K562 (cell line): ENCODE data around the gene CENPN. TPM values are rescaled to one million over a fixed set of nuclear protein-coding genes. Genes with fewer than 3 reads are reported as not detected.

Experiments used
- BCOR ChIP-seq: fragments of 450-650 bp; IDR thresholded peaks from 2 replicates; pipeline ENCODE4 v1.6.1; 2016
- CBX1 ChIP-seq: sonication (generic); IDR thresholded peaks from 2 replicates; pipeline ENCODE4 v1.6.1; 2016; ENCODE audit warnings: antibody characterized with exemption, low read depth, mild to moderate bottlenecking
- FIP1L1 ChIP-seq: fragments of 200-400 bp; formaldehyde crosslinking; IDR thresholded peaks from 2 replicates; pipeline ENCODE4 v1.6.1; 2018; ENCODE audit warnings: mild to moderate bottlenecking, low read depth, low read length; ENCODE audit not compliant: poor library complexity, severe bottlenecking
- FOXM1 ChIP-seq, 2 experiments: fragments of 450-650 bp in 1 of 2; sonication (generic) in 1 of 2; formaldehyde crosslinking in 1 of 2; IDR thresholded peaks; 2 replicates each; pipeline versions ENCODE4 v1.6.1 to v1.9.0; 2017 to 2022; ENCODE audit warnings: low read depth in 2 of 2, mild to moderate bottlenecking in 2 of 2, missing genetic modification reagents in 1 of 2, moderate library complexity in 1 of 2
- HDAC1 ChIP-seq, 2 experiments: fragments of 450-650 bp; IDR thresholded peaks; 2 replicates each; pipeline ENCODE4 v1.6.1; 2016 to 2017; ENCODE audit warnings: inconsistent platforms in 1 of 2, mild to moderate bottlenecking in 1 of 2, moderate library complexity in 1 of 2
- ILK ChIP-seq: fragments of 450-650 bp; IDR thresholded peaks from 2 replicates; pipeline ENCODE4 v1.6.1; 2016; ENCODE audit warnings: missing genetic modification characterization, low read depth, mild to moderate bottlenecking, missing compliant biosample characterization, moderate library complexity, borderline replicate concordance
- MAFK ChIP-seq: IDR thresholded peaks from 2 replicates; pipeline ENCODE4 v1.6.1; 2011; ENCODE audit warnings: low read length, improper control_type of control experiment
- NCOA4 ChIP-seq: fragments of 450-650 bp; IDR thresholded peaks from 2 replicates; pipeline ENCODE4 v1.6.1; 2018; ENCODE audit warnings: mild to moderate bottlenecking; ENCODE audit not compliant: partially characterized antibody
- NONO ChIP-seq, 2 experiments: fragments of 200-400 bp in 1 of 2; fragments of 450-650 bp in 1 of 2; formaldehyde crosslinking in 1 of 2; IDR thresholded peaks; 2 replicates each; pipeline ENCODE4 v1.6.1; 2017; ENCODE audit warnings: low read depth in 2 of 2, mild to moderate bottlenecking in 2 of 2, moderate library complexity in 2 of 2, low read length in 1 of 2
- SMAD1 ChIP-seq: fragments of 150-350 bp; IDR thresholded peaks from 2 replicates; pipeline ENCODE4 v1.6.1; 2014; ENCODE audit warnings: low read length, low read depth; ENCODE audit not compliant: partially characterized antibody
- SREBF2 ChIP-seq: sonication (generic); formaldehyde crosslinking; IDR thresholded peaks from 2 replicates; pipeline ENCODE4 v1.4.0; 2020; ENCODE audit warnings: mild to moderate bottlenecking, missing genetic modification reagents
- TAL1 ChIP-seq: fragments of 450-650 bp; IDR thresholded peaks from 2 replicates; pipeline ENCODE4 v1.6.1; 2016; ENCODE audit warnings: mild to moderate bottlenecking
- TCFL5 ChIP-seq: fragments of 250-450 bp; sonication (Bioruptor Pico); conservative IDR thresholded peaks from 2 replicates; pipeline ENCODE4 v1.6.1; 2021; ENCODE audit warnings: mild to moderate bottlenecking, moderate library complexity, matching md5 sums
- ZNF436 ChIP-seq: fragments of 250-450, 450-650 bp; sonication (Bioruptor Pico); formaldehyde crosslinking; IDR thresholded peaks from 2 replicates; pipeline ENCODE4 v1.7.0; 2020; ENCODE audit warnings: mild to moderate bottlenecking
- polyA plus RNA-seq, 8 experiments: library from polyadenylated mRNA; depleted of rRNA in 4 of 8; stranded (reverse) in 5 of 8; unstranded in 3 of 8; fragments of >200 nt; fragmentation: Nextera tagmentation in 2 of 8; fragmentation: Illumina TruSeq in 1 of 8; extraction: Ambion mirVana in 2 of 8; extraction: Trizol in 1 of 8; gene quantifications; 2 replicates each; pipeline versions ENCODE4 v1.2.1 to v1.2.3, GENCODE V29; 2011 to 2014; ENCODE audit warnings: inconsistent platforms in 1 of 8, missing spikeins in 1 of 8
- total RNA-seq, 7 experiments: library from RNA; depleted of rRNA in 6 of 7; stranded (reverse); fragments of >200 nt in 6 of 7; fragmentation: Illumina TruSeq in 2 of 7; extraction: Trizol in 2 of 7; gene quantifications; 2 replicates each; pipeline versions ENCODE4 v1.2.1 to v1.2.3, GENCODE V29; 2011 to 2021; ENCODE audit warnings: low replicate concordance in 1 of 7
- TF ChIP-seq, protein P1 (sequence below): fragments of 250-450 bp; sonication (Bioruptor Pico); IDR thresholded peaks from 2 replicates; pipeline ENCODE4 v1.8.0; 2021; ENCODE audit warnings: mild to moderate bottlenecking, moderate library complexity
- TF ChIP-seq, protein P2 (sequence below): sonication (generic); formaldehyde crosslinking; IDR thresholded peaks from 2 replicates; pipeline ENCODE4 v1.8.1; 2023; ENCODE audit warnings: mild to moderate bottlenecking, missing genetic modification reagents
- TF ChIP-seq, protein P3 (sequence below): fragments of 250-450 bp; sonication (Bioruptor Pico); IDR thresholded peaks from 2 replicates; pipeline ENCODE4 v1.8.0; 2021; ENCODE audit warnings: moderate library complexity, mild to moderate bottlenecking, inconsistent platforms
- TF ChIP-seq, protein P4 (sequence below): fragments of 450-650 bp; IDR thresholded peaks from 2 replicates; pipeline ENCODE4 v1.6.1; 2017; ENCODE audit warnings: antibody characterized with exemption, mild to moderate bottlenecking

The CENPN gene
- total and polyA plus RNA-seq, 9 of the 15 experiments (the other 6 are each of a cell fraction or from before 2014, with no cell fraction given) = 92.3 to 384 (median 140) TPM

DNA sequence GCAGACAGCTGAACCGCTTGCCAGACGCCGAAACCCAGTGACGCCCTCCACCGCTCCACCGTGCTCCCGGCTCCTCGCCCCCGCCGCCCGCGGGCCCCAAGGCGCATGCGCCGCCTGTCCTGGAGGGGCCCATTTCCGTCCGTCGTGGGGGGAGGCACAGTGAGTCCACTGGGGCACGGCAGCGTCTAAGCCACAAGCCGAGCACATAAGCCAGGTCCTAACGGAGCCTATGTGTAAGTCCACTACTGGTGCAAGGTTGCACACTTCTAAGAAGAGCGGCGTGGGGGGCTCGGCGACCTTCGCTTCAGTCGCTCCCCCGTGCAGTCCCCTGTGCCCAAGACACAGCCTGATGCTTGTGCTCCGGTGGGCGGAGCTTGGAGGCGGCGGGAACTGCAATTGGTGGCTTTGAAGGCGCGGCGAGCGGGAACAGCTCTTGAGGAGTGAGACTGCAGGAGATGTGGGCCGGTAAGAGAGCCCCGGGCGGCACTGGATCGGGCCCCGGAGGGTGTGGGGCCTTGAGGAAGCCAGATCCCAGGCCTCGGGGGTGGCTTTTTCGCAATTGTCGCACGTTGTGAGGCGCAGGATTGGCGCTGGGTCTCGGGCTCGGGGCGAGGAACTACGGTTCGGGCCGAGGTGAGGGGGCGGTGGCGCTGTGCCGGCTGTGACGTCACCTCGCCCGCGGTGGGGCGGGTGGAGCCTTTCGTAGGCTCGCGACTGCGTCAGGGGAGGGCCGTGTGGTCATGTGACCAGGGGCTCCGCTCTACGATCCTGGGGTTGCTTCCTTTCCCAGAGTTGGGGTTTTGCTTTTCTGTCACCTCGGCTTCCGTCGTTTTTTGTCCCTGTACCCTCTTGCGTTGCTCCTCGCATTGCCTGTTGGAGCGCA, at the start of gene CENPN, which contains the start of gene CMC2 (continued):
- TF ChIP-seq, protein P1, sequence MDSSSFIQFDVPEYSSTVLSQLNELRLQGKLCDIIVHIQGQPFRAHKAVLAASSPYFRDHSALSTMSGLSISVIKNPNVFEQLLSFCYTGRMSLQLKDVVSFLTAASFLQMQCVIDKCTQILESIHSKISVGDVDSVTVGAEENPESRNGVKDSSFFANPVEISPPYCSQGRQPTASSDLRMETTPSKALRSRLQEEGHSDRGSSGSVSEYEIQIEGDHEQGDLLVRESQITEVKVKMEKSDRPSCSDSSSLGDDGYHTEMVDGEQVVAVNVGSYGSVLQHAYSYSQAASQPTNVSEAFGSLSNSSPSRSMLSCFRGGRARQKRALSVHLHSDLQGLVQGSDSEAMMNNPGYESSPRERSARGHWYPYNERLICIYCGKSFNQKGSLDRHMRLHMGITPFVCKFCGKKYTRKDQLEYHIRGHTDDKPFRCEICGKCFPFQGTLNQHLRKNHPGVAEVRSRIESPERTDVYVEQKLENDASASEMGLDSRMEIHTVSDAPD (CRISPR knock-in tag) = no peak
- TF ChIP-seq, protein P2, sequence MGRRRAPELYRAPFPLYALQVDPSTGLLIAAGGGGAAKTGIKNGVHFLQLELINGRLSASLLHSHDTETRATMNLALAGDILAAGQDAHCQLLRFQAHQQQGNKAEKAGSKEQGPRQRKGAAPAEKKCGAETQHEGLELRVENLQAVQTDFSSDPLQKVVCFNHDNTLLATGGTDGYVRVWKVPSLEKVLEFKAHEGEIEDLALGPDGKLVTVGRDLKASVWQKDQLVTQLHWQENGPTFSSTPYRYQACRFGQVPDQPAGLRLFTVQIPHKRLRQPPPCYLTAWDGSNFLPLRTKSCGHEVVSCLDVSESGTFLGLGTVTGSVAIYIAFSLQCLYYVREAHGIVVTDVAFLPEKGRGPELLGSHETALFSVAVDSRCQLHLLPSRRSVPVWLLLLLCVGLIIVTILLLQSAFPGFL (CRISPR knock-in tag) = no peak
- TF ChIP-seq FOXM1 (IDR thresholded peaks at IDR 0.05; ENCODE audit: low read depth) (peak; percentile 96), FOXM1 (CRISPR knock-in tag; IDR thresholded peaks at IDR 0.05; ENCODE audit: low read depth) (peak; percentile 20; the same call in 1 of the 2 replicates), SMAD1 (peak; percentile 48), BCOR (no peak), CBX1 (no peak; the same call in none of the 2 replicates), SREBF2 (CRISPR knock-in tag) (no peak), HDAC1 (IDR thresholded peaks at IDR 0.05) (peak in 1 of 2 experiments; percentile 97; a peak in 2 of 4 replicates), TCFL5 (CRISPR knock-in tag) (no peak), TAL1 (no peak), FIP1L1 (peak; percentile 66), ZNF436 (CRISPR knock-in tag) (no peak), NCOA4 (no peak), ILK (no peak), NONO (IDR thresholded peaks at IDR 0.05; ENCODE audit: low read depth in 2 of 2, low read length in 1 of 2) (peak in 1 of 2 experiments; percentile 100; a peak in 2 of 4 replicates), MAFK (peak; percentile 19; the same call in 1 of the 2 replicates)
- TF ChIP-seq, protein P3, sequence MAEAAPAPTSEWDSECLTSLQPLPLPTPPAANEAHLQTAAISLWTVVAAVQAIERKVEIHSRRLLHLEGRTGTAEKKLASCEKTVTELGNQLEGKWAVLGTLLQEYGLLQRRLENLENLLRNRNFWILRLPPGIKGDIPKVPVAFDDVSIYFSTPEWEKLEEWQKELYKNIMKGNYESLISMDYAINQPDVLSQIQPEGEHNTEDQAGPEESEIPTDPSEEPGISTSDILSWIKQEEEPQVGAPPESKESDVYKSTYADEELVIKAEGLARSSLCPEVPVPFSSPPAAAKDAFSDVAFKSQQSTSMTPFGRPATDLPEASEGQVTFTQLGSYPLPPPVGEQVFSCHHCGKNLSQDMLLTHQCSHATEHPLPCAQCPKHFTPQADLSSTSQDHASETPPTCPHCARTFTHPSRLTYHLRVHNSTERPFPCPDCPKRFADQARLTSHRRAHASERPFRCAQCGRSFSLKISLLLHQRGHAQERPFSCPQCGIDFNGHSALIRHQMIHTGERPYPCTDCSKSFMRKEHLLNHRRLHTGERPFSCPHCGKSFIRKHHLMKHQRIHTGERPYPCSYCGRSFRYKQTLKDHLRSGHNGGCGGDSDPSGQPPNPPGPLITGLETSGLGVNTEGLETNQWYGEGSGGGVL (CRISPR knock-in tag) = no peak
- TF ChIP-seq, protein P4, sequence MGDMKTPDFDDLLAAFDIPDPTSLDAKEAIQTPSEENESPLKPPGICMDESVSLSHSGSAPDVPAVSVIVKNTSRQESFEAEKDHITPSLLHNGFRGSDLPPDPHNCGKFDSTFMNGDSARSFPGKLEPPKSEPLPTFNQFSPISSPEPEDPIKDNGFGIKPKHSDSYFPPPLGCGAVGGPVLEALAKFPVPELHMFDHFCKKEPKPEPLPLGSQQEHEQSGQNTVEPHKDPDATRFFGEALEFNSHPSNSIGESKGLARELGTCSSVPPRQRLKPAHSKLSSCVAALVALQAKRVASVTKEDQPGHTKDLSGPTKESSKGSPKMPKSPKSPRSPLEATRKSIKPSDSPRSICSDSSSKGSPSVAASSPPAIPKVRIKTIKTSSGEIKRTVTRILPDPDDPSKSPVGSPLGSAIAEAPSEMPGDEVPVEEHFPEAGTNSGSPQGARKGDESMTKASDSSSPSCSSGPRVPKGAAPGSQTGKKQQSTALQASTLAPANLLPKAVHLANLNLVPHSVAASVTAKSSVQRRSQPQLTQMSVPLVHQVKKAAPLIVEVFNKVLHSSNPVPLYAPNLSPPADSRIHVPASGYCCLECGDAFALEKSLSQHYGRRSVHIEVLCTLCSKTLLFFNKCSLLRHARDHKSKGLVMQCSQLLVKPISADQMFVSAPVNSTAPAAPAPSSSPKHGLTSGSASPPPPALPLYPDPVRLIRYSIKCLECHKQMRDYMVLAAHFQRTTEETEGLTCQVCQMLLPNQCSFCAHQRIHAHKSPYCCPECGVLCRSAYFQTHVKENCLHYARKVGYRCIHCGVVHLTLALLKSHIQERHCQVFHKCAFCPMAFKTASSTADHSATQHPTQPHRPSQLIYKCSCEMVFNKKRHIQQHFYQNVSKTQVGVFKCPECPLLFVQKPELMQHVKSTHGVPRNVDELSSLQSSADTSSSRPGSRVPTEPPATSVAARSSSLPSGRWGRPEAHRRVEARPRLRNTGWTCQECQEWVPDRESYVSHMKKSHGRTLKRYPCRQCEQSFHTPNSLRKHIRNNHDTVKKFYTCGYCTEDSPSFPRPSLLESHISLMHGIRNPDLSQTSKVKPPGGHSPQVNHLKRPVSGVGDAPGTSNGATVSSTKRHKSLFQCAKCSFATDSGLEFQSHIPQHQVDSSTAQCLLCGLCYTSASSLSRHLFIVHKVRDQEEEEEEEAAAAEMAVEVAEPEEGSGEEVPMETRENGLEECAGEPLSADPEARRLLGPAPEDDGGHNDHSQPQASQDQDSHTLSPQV = no peak
